ENCODE results near the gene CIAO2B.

The CIAO2B gene

GRCh38 chr16:66885491-66885890, 48.7 kb downstream of the CIAO2B start:
- no peak for DNase-seq (ENCODE audit: low read depth)
- no peak for TF ChIP-seq CTCF (IDR thresholded peaks at IDR 0.05; ENCODE audit: control insufficient read depth, extremely low read depth, insufficient read depth)
- no peak overlapping the region for H3K4me3 ChIP-seq (ENCODE audit: low read depth, low read length)

GRCh38 chr16:66882702-66883101, 51.5 kb downstream of the CIAO2B start:
- DNase-seq (ENCODE audit: low read depth) = no peak
- TF ChIP-seq CTCF (IDR thresholded peaks at IDR 0.05; ENCODE audit: control insufficient read depth, extremely low read depth, insufficient read depth) = no peak
- no peak overlapping the region for H3K4me3 ChIP-seq (ENCODE audit: low read depth, low read length)

Data from LNCaP clone FGC (cell line).